Large intestine (tissue), 3 donors: ENCODE results near the gene CCDC87. TPM values are rescaled to one million over a fixed set of nuclear protein-coding genes. Genes with fewer than 3 reads are reported as not detected.

ENCODE experiments used
- DNase-seq, 2 donors: peaks; one replicate each; pipeline versions ENCODE4 v3.0.0 to v3.0.0-alpha.2; 2013
- H3K27ac ChIP-seq: one replicate; pipeline ENCODE4 v1.5.1; 2013; ENCODE audit warnings: low read length
- H3K27me3 ChIP-seq: 2 replicates; pipeline ENCODE4 v1.6.1; 2013; ENCODE audit warnings: low read length; ENCODE audit not compliant: control insufficient read depth, insufficient read depth
- H3K36me3 ChIP-seq: 2 replicates; pipeline ENCODE4 v1.6.1; 2013; ENCODE audit warnings: low read length; ENCODE audit not compliant: control insufficient read depth, insufficient read depth
- H3K4me1 ChIP-seq: one replicate; pipeline ENCODE4 v1.6.1; 2013; ENCODE audit warnings: low read length; ENCODE audit not compliant: control insufficient read depth, insufficient read depth
- H3K4me3 ChIP-seq: one replicate; pipeline ENCODE4 v1.5.1; 2013; ENCODE audit warnings: low read length
- H3K9me3 ChIP-seq: one replicate; pipeline ENCODE4 v1.6.1; 2013; ENCODE audit warnings: mild to moderate bottlenecking, low read depth, low read length, moderate library complexity; ENCODE audit not compliant: control insufficient read depth
- WGBS: methylation state at CpG from one replicate; pipeline ENCODE4 v1.1.5; 2013; ENCODE audit warnings: low lambda C conversion rate; ENCODE audit not compliant: insufficient coverage; 5-methylcytosine and 5-hydroxymethylcytosine counted together
- polyA plus RNA-seq: library from polyadenylated mRNA; unstranded; fragments of 120-200 nt; gene quantifications from one replicate; pipeline ENCODE4 v1.2.1, GENCODE V29; 2013

The CCDC87 gene
- polyA plus RNA-seq, 1 donor = 0.09 TPM

GRCh38 chr11:66580803-66581202 lies 12.1 kb downstream of the CCDC87 start:
- DNase-seq = no peak
- Histone ChIP-seq H3K4me3 (no peak overlapping the region), H3K27ac (no peak overlapping the region), H3K4me1 (no peaks in the 10 kb centered on the region), H3K27me3 (no peaks in the 10 kb centered on the region), H3K9me3 (no peaks in the 10 kb centered on the region), H3K36me3 (no peaks in the 10 kb centered on the region)
- no CpG with 5 or more reads among the region's 5 CpGs for WGBS

GRCh38 chr11:66579017-66579606 lies 13.8 kb downstream of the CCDC87 start:
- Histone ChIP-seq H3K36me3 (no peaks in the 10 kb centered on the region), H3K4me3 (no peak overlapping the region), H3K9me3 (no peaks in the 10 kb centered on the region), H3K27ac (no peak overlapping the region), H3K27me3 (no peaks in the 10 kb centered on the region), H3K4me1 (no peaks in the 10 kb centered on the region)
- peak; percentile 43 to 46 for DNase-seq
- WGBS = 100% methylated on average over 1 of the region's 25 CpGs

- no peak overlapping the region for H3K4me3 ChIP-seq
- no CpG with 5 or more reads among the region's 2 CpGs for WGBS
- H3K36me3 ChIP-seq = no peaks in the 10 kb centered on the region
- peaks cover 2% of the 10 kb centered on the region for H3K9me3 ChIP-seq
- H3K27ac ChIP-seq = no peak overlapping the region
- peaks cover 18% of the 10 kb centered on the region for H3K27me3 ChIP-seq
- H3K4me1 ChIP-seq = no peaks in the 10 kb centered on the region
- no peak for DNase-seq
These were observed 22.0 kb downstream of the CCDC87 start for GRCh38 chr11:66570850-66571180.

- WGBS = no CpG with 5 or more reads among the region's 5 CpGs
- H3K27ac ChIP-seq = no peak overlapping the region
These were observed 22.6 kb downstream of the CCDC87 start for GRCh38 chr11:66570079-66570849.

GRCh38 chr11:66569076-66569475 lies 23.8 kb downstream of the CCDC87 start:
- no peak overlapping the region for H3K4me3 ChIP-seq
- H3K9me3 ChIP-seq = peaks cover 2% of the 10 kb centered on the region
- H3K4me1 ChIP-seq = no peaks in the 10 kb centered on the region
- no CpG with 5 or more reads among the region's 7 CpGs for WGBS
- H3K27ac ChIP-seq = no peak overlapping the region
- DNase-seq = no peak
- peaks cover 18% of the 10 kb centered on the region for H3K27me3 ChIP-seq
- no peaks in the 10 kb centered on the region for H3K36me3 ChIP-seq

More at GRCh38 chr11:66570079-66570849, 22.6 kb downstream of the CCDC87 start:
- Histone ChIP-seq H3K4me1 (no peaks in the 10 kb centered on the region), H3K4me3 (no peak overlapping the region), H3K27me3 (peaks cover 18% of the 10 kb centered on the region), H3K36me3 (no peaks in the 10 kb centered on the region), H3K9me3 (peaks cover 2% of the 10 kb centered on the region)
- DNase-seq = no peak

GRCh38 chr11:66568124-66568916 lies 24.5 kb downstream of the CCDC87 start, which contains the start of gene CTSF:
TSS of gene CTSF (minus strand) at chr11:66568606. CDS start at chr11:66568486, 120 bp downstream.
- Histone ChIP-seq H3K36me3 (no peaks in the 10 kb centered on the region), H3K9me3 (peaks cover 2% of the 10 kb centered on the region), H3K27me3 (peaks cover 18% of the 10 kb centered on the region), H3K4me3 (peak within 1 kb of the TSS; percentile 23), H3K4me1 (no peaks in the 10 kb centered on the region), H3K27ac (no peak within 1 kb of the TSS)
- WGBS = no CpG with 5 or more reads among the region's 77 CpGs
- DNase-seq = peak; percentile 56 to 72

- peaks cover 18% of the 10 kb centered on the region for H3K27me3 ChIP-seq
- H3K36me3 ChIP-seq = no peaks in the 10 kb centered on the region
- DNase-seq = no peak
- peak overlapping the region; percentile 23 for H3K4me3 ChIP-seq
- H3K4me1 ChIP-seq = no peaks in the 10 kb centered on the region
- no peak overlapping the region for H3K27ac ChIP-seq
- no CpG with 5 or more reads among the region's 15 CpGs for WGBS
- peaks cover 2% of the 10 kb centered on the region for H3K9me3 ChIP-seq
These were observed 25.1 kb downstream of the CCDC87 start for GRCh38 chr11:66567787-66568123.

GRCh38 chr11:66566221-66566620 lies 26.6 kb downstream of the CCDC87 start:
- Histone ChIP-seq H3K4me3 (no peak overlapping the region), H3K27ac (no peak overlapping the region), H3K27me3 (peaks cover 18% of the 10 kb centered on the region), H3K36me3 (no peaks in the 10 kb centered on the region), H3K9me3 (peaks cover 2% of the 10 kb centered on the region), H3K4me1 (no peaks in the 10 kb centered on the region)
- DNase-seq = no peak
- WGBS = no CpG with 5 or more reads among the region's 8 CpGs

- no peaks in the 10 kb centered on the region for H3K4me1 ChIP-seq
- no peak overlapping the region for H3K4me3 ChIP-seq
- DNase-seq = no peak
- H3K27me3 ChIP-seq = peaks cover 16% of the 10 kb centered on the region
- H3K27ac ChIP-seq = no peak overlapping the region
- WGBS = no CpG with 5 or more reads among the region's 5 CpGs
- H3K9me3 ChIP-seq = peaks cover 2% of the 10 kb centered on the region
- H3K36me3 ChIP-seq = no peaks in the 10 kb centered on the region
These were observed 27.9 kb downstream of the CCDC87 start for GRCh38 chr11:66564984-66565383.

- no peaks in the 10 kb centered on the region for H3K36me3 ChIP-seq
- H3K4me3 ChIP-seq = no peak overlapping the region
- peaks cover 2% of the 10 kb centered on the region for H3K9me3 ChIP-seq
- DNase-seq = no peak
- no peaks in the 10 kb centered on the region for H3K4me1 ChIP-seq
- peaks cover 16% of the 10 kb centered on the region for H3K27me3 ChIP-seq
- no peak overlapping the region for H3K27ac ChIP-seq
- WGBS = 95% methylated on average over 4 of the region's 14 CpGs
These were observed 28.3 kb downstream of the CCDC87 start for GRCh38 chr11:66564538-66564937.
